Measurements from ENCODE around the gene ALKBH6. TPM values are rescaled to one million over a fixed set of nuclear protein-coding genes. Genes with fewer than 3 reads are reported as not detected.
"Not testable (repeated sequence)": the region's sequence is repeated elsewhere in the genome, so short reads cannot be mapped to it uniquely, and the experiment has no call there.

The ALKBH6 gene
- total and polyA plus RNA-seq, 8 donors, result 2.6 to 22.8 (median 6.3) TPM

- no peak overlapping the region for H3K27ac ChIP-seq
- no peaks in the 10 kb centered on the region for H3K9me3 ChIP-seq
- WGBS, 2 donors, result 62 to 71% methylated on average over 8 of the region's 8 CpGs
- H3K4me1 ChIP-seq, result no peaks in the 10 kb centered on the region
- no peak for ATAC-seq
- intact Hi-C loops (cut with DNase I), result no loop called here
- TF ChIP-seq CTCF (IDR thresholded peaks at IDR 0.05), result no peak
- FAIRE-seq, result no peak
- no peaks in the 10 kb centered on the region for H3K36me3 ChIP-seq
- no peak overlapping the region for H3K4me3 ChIP-seq
- no peak for DNase-seq
- H3K27me3 ChIP-seq, result peaks cover 0 to 3% (median 0%) of the 10 kb centered on the region in 4 donors
These were observed 30.8 kb downstream of the ALKBH6 start for GRCh38 chr19:35983177-35983576.

DNA sequence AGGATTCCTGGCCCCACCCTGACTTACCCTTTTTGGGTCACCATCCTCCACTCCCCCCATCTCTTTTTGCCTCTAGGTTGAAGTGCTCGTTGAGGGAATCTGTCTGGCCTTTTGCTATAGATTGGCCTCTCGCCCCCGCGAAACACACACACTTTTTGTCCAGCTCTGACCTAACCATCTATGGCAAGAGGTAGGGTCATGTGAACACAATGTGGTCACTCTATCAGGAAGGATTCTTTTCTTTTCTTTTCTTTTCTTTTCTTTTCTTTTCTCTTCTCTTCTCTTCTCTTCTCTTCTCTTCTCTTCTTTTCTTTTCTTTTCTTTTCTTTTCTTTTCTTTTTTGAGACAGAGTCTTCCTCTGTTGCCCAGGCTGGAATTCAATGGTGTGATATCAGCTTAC is 33.0 kb downstream of the ALKBH6 start:
- DNase-seq; H3K36me3 ChIP-seq; H3K9me3 ChIP-seq; H3K4me3 ChIP-seq; intact Hi-C loops (cut with DNase I); ATAC-seq; FAIRE-seq; H3K27me3 ChIP-seq; H3K4me1 ChIP-seq; H3K27ac ChIP-seq: not testable (repeated sequence)
- whole genome bisulfite sequencing, 2 donors, result 67 to 74% methylated on average over 4 of the region's 4 CpGs

DNA sequence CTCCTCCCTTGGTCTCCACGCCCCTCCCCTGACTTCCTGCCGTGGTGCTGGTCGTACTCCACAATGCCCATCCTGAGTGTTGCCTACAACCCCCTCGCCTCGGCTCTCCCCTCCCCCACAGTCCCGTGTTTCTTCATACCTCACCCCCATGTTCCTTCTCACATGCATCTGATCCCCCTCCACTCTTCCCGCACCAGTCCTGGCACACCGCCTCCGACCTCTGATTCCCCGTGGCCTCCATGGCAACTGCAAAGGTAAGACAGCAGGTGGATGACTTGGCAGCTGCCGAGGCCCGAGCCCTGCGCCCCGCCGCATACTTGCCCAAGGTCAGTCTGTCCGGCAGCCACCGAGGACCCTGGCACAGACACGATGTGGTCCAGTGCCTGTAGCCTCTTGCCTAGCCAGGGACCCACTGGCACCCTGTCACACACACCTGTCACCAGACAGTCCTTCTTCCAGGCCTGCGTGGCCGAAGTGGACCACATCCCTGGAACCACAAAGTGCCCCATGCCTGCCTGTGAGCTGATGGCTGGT is 35.1 kb downstream of the ALKBH6 start:
- no peak for TF ChIP-seq CTCF (IDR thresholded peaks at IDR 0.05)
- 25 to 33% methylated on average over 20 of the region's 20 CpGs for WGBS, 2 donors
- Histone ChIP-seq H3K9me3 (no peaks in the 10 kb centered on the region), H3K4me1 (no peaks in the 10 kb centered on the region), H3K36me3 (no peaks in the 10 kb centered on the region), H3K27ac (no peak overlapping the region), H3K4me3 (no peak overlapping the region), H3K27me3 (no peaks in the 10 kb centered on the region)
- DNase-seq (peak in 1 of 6 donors; percentile 70), FAIRE-seq (no peak), ATAC-seq (no peak)
- intact Hi-C loops (cut with DNase I), result no loop called here

DNA sequence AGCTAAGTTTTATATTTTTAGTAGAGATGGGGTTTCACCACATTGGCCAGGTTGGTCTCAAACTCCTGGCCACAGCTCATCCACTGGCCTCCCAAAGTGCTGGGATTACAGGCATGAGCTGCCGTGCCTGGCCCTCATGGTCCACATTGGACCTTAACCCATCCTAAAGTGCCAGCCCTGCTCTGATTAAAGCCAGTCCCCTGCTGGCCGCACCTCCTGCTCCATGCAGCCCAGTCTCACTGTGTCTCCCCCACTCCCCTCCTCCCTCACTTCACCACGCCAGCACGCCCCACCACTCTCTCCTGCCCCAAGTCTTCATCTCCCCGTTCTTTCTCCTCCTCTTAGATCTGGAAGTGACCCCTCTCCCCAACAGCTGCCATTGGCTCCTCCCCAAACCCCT is 35.7 kb downstream of the ALKBH6 start:
- no peak for TF ChIP-seq CTCF (IDR thresholded peaks at IDR 0.05)
- ATAC-seq, result no peak
- no peak for DNase-seq
- H3K36me3 ChIP-seq, result no peaks in the 10 kb centered on the region
- H3K9me3 ChIP-seq, result no peaks in the 10 kb centered on the region
- no peaks in the 10 kb centered on the region for H3K4me1 ChIP-seq
- no peak overlapping the region for H3K27ac ChIP-seq
- WGBS, 2 donors, result 42 to 43% methylated on average over 5 of the region's 5 CpGs
- no peaks in the 10 kb centered on the region for H3K27me3 ChIP-seq
- no peak overlapping the region for H3K4me3 ChIP-seq
- intact Hi-C loops (cut with DNase I), result no loop called here
- no peak for FAIRE-seq

DNA sequence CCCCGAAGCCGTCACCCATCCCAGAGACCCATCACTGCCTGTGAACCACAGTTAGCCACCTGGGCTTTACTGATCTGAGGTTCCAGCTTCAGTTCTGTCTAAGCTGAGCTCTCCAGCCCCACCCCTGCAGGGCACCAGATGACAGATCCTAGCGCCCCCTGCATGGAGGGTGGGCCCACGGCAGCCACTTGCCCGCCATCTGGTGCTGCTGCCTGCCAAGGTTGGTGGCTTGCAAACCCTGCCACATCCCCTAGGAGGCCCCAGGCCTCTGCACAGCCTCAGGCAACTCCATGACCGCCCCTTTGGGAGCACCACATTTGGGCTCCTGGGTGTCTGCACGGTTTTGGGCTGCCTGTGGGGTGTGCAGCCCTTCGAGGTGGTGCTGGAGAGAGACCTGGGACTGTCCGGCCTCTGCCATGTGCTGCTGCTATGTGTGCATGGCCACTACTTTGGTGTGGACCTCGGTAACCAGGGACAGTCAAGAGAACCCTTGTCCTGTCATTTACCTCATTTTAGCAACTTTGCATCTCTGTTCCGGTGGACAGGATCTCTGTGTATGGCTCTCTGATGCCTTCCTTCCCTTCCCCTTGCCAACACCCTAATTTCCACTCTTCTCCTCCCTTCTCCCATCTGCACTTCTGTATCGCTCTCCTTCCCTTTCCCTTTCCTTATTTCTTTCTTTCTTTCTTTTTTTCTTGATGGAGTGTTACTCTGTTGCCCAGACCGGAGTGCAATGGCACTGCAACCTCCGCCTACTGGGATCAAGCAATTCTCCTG is 36.4 kb downstream of the ALKBH6 start:
- DNase-seq (no peak), ATAC-seq (no peak), FAIRE-seq (no peak)
- no peak for TF ChIP-seq CTCF (IDR thresholded peaks at IDR 0.05)
- WGBS, 2 donors, result 48 to 53% methylated on average over 14 of the region's 14 CpGs
- Histone ChIP-seq H3K36me3 (no peaks in the 10 kb centered on the region), H3K27me3 (no peaks in the 10 kb centered on the region), H3K4me1 (no peaks in the 10 kb centered on the region), H3K9me3 (no peaks in the 10 kb centered on the region), H3K4me3 (no peak overlapping the region), H3K27ac (no peak overlapping the region)
- intact Hi-C loops (cut with DNase I), result no loop called here
